Upper lobe of left lung (tissue), 4 donors: Measurements from ENCODE around the gene PASD1.

Experiments
- POLR2A ChIP-seq, 4 donors: fragments of 450-650 bp; IDR thresholded peaks; one replicate each; pipeline ENCODE4 v1.5.1; 2016 to 2017; ENCODE audit warnings: antibody characterized with exemption in 4 of 4, mild to moderate bottlenecking in 2 of 4
- POLR2AphosphoS5 ChIP-seq, 2 donors: sonication (generic); formaldehyde crosslinking; IDR thresholded peaks; one replicate each; pipeline ENCODE4 v1.5.1; 2017; ENCODE audit warnings: antibody characterized with exemption in 2 of 2
- TF ChIP-seq, protein P1 (sequence below), 6 experiments: fragments of 450-650 bp in 4 of 6; fragments of 200-600 bp in 2 of 6; sonication (generic) in 2 of 6; IDR thresholded peaks; one replicate each; pipeline ENCODE4 v1.5.1; 2016 to 2019; ENCODE audit warnings: antibody characterized with exemption in 6 of 6

DNA sequence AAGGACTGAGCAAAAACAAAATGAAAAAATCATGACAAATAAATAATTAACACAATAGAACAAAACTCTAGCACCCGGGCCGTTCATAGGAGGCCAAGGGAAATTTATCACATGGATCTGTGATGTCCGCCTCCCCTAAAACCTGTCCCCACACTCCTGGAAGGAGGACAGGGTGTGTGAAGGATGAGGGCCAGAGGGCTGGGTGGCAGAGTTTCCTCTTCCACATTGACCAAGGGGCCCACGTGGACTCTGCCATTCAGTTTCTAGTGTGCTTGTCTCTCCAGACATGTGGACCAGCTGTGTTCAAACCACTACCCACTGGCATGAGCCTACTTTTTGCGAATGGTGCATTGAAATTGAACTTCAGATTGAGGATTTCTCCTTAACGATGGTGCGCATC, 138.1 kb downstream of the PASD1 start:
- TF ChIP-seq, protein P1, sequence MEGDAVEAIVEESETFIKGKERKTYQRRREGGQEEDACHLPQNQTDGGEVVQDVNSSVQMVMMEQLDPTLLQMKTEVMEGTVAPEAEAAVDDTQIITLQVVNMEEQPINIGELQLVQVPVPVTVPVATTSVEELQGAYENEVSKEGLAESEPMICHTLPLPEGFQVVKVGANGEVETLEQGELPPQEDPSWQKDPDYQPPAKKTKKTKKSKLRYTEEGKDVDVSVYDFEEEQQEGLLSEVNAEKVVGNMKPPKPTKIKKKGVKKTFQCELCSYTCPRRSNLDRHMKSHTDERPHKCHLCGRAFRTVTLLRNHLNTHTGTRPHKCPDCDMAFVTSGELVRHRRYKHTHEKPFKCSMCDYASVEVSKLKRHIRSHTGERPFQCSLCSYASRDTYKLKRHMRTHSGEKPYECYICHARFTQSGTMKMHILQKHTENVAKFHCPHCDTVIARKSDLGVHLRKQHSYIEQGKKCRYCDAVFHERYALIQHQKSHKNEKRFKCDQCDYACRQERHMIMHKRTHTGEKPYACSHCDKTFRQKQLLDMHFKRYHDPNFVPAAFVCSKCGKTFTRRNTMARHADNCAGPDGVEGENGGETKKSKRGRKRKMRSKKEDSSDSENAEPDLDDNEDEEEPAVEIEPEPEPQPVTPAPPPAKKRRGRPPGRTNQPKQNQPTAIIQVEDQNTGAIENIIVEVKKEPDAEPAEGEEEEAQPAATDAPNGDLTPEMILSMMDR (IDR thresholded peaks at IDR 0.05) = no peak
- no peak for TF ChIP-seq POLR2A (IDR thresholded peaks at IDR 0.05)
- no peak for TF ChIP-seq POLR2AphosphoS5 (IDR thresholded peaks at IDR 0.05)
